SK-N-SH treated with all-trans-retinoic acid at 6 μM for 48 hours (cell line): ENCODE measurements around the gene ZNF813.

Experiments used
- ARNTL ChIP-seq: fragments of 450-650 bp; formaldehyde crosslinking; IDR thresholded peaks from 2 replicates; pipeline ENCODE4 v1.5.0; 2020; ENCODE audit warnings: low read depth, mild to moderate bottlenecking, moderate library complexity, borderline replicate concordance
- CREB5 ChIP-seq: fragments of 250-450 bp; sonication (Bioruptor Pico); IDR thresholded peaks from 2 replicates; pipeline ENCODE4 v1.5.1; 2020; ENCODE audit warnings: low read depth, mild to moderate bottlenecking, moderate library complexity
- ESRRG ChIP-seq: fragments of 250-450 bp; sonication (Bioruptor Pico); IDR thresholded peaks from 2 replicates; pipeline ENCODE4 v1.6.1; 2021; ENCODE audit warnings: mild to moderate bottlenecking
- TOX ChIP-seq: fragments of 250-450 bp; sonication (Bioruptor Pico); IDR thresholded peaks from 2 replicates; pipeline ENCODE4 v1.8.0; 2021; ENCODE audit warnings: mild to moderate bottlenecking, moderate library complexity, borderline replicate concordance
- ZNF8 ChIP-seq: fragments of 450-650 bp; formaldehyde crosslinking; IDR thresholded peaks from 2 replicates; pipeline ENCODE4 v1.5.0; 2020; ENCODE audit warnings: mild to moderate bottlenecking, moderate library complexity

GRCh38 chr19:53462861-53463260 lies 4.7 kb upstream of the ZNF813 start:
- TF ChIP-seq ARNTL = no peak
- TF ChIP-seq CREB5 (CRISPR knock-in tag) = no peak
- TF ChIP-seq TOX (CRISPR knock-in tag) = no peak
- TF ChIP-seq ZNF8 (CRISPR knock-in tag) = no peak
- TF ChIP-seq ESRRG (CRISPR knock-in tag) = no peak
